ENCODE results near the gene BCKDHA.
"Not testable (repeated sequence)": the region's sequence is repeated elsewhere in the genome, so short reads cannot be mapped to it uniquely, and the experiment has no call there.

BCKDHA gene

GRCh38 chr19:41443813-41444455 lies 46.3 kb downstream of the BCKDHA start:
- DNase-seq (ENCODE audit: low read depth in 2 of 2): no peak

- no peak for DNase-seq (ENCODE audit: low read depth in 2 of 2)
Measured at GRCh38 chr19:41445575-41445974, 48.0 kb downstream of the BCKDHA start.

- no peak for DNase-seq (ENCODE audit: low read depth in 2 of 2)
Measured at GRCh38 chr19:41447732-41448332, 50.2 kb downstream of the BCKDHA start.

- peak; percentile 40 to 54 for DNase-seq (ENCODE audit: low read depth in 2 of 2)
Measured at GRCh38 chr19:41449079-41449864, 51.7 kb downstream of the BCKDHA start.

GRCh38 chr19:41449865-41450178 lies 52.2 kb downstream of the BCKDHA start:
- no peak for DNase-seq (ENCODE audit: low read depth in 2 of 2)

- DNase-seq (ENCODE audit: low read depth in 2 of 2): no peak
Measured at GRCh38 chr19:41452584-41453275, 55.1 kb downstream of the BCKDHA start.

- DNase-seq (ENCODE audit: low read depth in 2 of 2): no peak
Measured at GRCh38 chr19:41455936-41456335, 58.3 kb downstream of the BCKDHA start.

- no peak for DNase-seq (ENCODE audit: low read depth in 2 of 2)
Measured at GRCh38 chr19:41456342-41456918, 58.8 kb downstream of the BCKDHA start.

GRCh38 chr19:41457241-41457640 lies 59.6 kb downstream of the BCKDHA start:
- DNase-seq (ENCODE audit: low read depth in 2 of 2): no peak

GRCh38 chr19:41462497-41462896 lies 64.9 kb downstream of the BCKDHA start:
- no peak for DNase-seq (ENCODE audit: low read depth in 2 of 2)

- not testable (repeated sequence) for DNase-seq (ENCODE audit: low read depth in 2 of 2)
Measured at GRCh38 chr19:41463257-41464256, 65.9 kb downstream of the BCKDHA start.

Data from stimulated activated CD8-positive, alpha-beta memory T cell treated with anti-CD3 and anti-CD28 coated beads, Interleukin-7, amount 100 ng/mL, for 4 hours (primary cell).